ENCODE results near the gene PMEPA1.

PMEPA1 gene

GRCh38 chr20:57672164-57672563, 37.7 kb downstream of the PMEPA1 start:
- no peak for DNase-seq

GRCh38 chr20:57671662-57672061, 38.2 kb downstream of the PMEPA1 start:
- no peak for DNase-seq

- DNase-seq: no peak
Observed at GRCh38 chr20:57671072-57671391, 38.8 kb downstream of the PMEPA1 start.

GRCh38 chr20:57670288-57671071, 39.3 kb downstream of the PMEPA1 start:
- no peak for DNase-seq

GRCh38 chr20:57669632-57670031, 40.2 kb downstream of the PMEPA1 start:
- no peak for DNase-seq

- no peak for DNase-seq
Observed at GRCh38 chr20:57667924-57668782, 41.7 kb downstream of the PMEPA1 start.

GRCh38 chr20:57667388-57667787, 42.4 kb downstream of the PMEPA1 start:
- DNase-seq: no peak

GRCh38 chr20:57666834-57667157, 43.0 kb downstream of the PMEPA1 start:
- DNase-seq: no peak

- no peak for DNase-seq
Observed at GRCh38 chr20:57666106-57666833, 43.5 kb downstream of the PMEPA1 start.

- no peak for DNase-seq
Observed at GRCh38 chr20:57665589-57665971, 44.2 kb downstream of the PMEPA1 start.

GRCh38 chr20:57664924-57665588, 44.8 kb downstream of the PMEPA1 start:
- DNase-seq: no peak

GRCh38 chr20:57664476-57664875, 45.3 kb downstream of the PMEPA1 start:
- DNase-seq: no peak

- no peak for DNase-seq
Observed at GRCh38 chr20:57663681-57664451, 45.9 kb downstream of the PMEPA1 start.

GRCh38 chr20:57663241-57663640, 46.6 kb downstream of the PMEPA1 start:
- no peak for DNase-seq

- no peak for DNase-seq
Observed at GRCh38 chr20:57662456-57663240, 47.2 kb downstream of the PMEPA1 start.

- DNase-seq: no peak
Observed at GRCh38 chr20:57661746-57662455, 47.9 kb downstream of the PMEPA1 start.

GRCh38 chr20:57660922-57661745, 48.7 kb downstream of the PMEPA1 start:
- DNase-seq: no peak

- no peak for DNase-seq
Observed at GRCh38 chr20:57660181-57660921, 49.5 kb downstream of the PMEPA1 start.

GRCh38 chr20:57659517-57660180, 50.2 kb downstream of the PMEPA1 start:
- no peak for DNase-seq
